Progenitor cell of endocrine pancreas (in vitro differentiated cells): ENCODE measurements around the gene IDH3B. TPM values are rescaled to one million over a fixed set of nuclear protein-coding genes. Genes with fewer than 3 reads are reported as not detected.

Source experiments
- DNase-seq: peaks from one replicate; pipeline ENCODE4 v3.0.0; 2021; ENCODE audit warnings: low spot score; ENCODE audit not compliant: unreplicated experiment
- H3K27ac Mint-ChIP-seq: 2 replicates; pipeline ENCODE4 v1.8.0; 2021; ENCODE audit warnings: mild to moderate bottlenecking, moderate library complexity, mixed read lengths
- H3K27me3 Mint-ChIP-seq: 2 replicates; pipeline ENCODE4 v1.8.0; 2021; ENCODE audit warnings: mixed read lengths
- H3K36me3 Mint-ChIP-seq: 2 replicates; pipeline ENCODE4 v1.8.0; 2022; ENCODE audit warnings: mixed read lengths; ENCODE audit not compliant: insufficient read depth
- H3K4me1 Mint-ChIP-seq: 2 replicates; pipeline ENCODE4 v1.8.0; 2021; ENCODE audit warnings: low read depth, mixed read lengths
- H3K4me3 Mint-ChIP-seq: 2 replicates; pipeline ENCODE4 v1.8.0; 2021; ENCODE audit warnings: low read depth, mild to moderate bottlenecking, moderate library complexity, mixed read lengths
- H3K9me3 Mint-ChIP-seq: 2 replicates; pipeline ENCODE4 v1.8.0; 2021; ENCODE audit warnings: low read depth, mixed read lengths
- total RNA-seq: library from RNA; stranded (reverse); gene quantifications from 2 replicates; pipeline ENCODE4 v1.2.1, GENCODE V29; 2021
- TF ChIP-seq, protein P1 (sequence below): fragments of 200-600 bp; sonication (generic); IDR thresholded peaks from one replicate; pipeline ENCODE4 v1.5.0; 2021; ENCODE audit warnings: antibody characterized with exemption, mild to moderate bottlenecking; ENCODE audit not compliant: unreplicated experiment

Gene IDH3B
- total RNA-seq, 1 donor from 2014 or later, result 98.9 TPM

DNA sequence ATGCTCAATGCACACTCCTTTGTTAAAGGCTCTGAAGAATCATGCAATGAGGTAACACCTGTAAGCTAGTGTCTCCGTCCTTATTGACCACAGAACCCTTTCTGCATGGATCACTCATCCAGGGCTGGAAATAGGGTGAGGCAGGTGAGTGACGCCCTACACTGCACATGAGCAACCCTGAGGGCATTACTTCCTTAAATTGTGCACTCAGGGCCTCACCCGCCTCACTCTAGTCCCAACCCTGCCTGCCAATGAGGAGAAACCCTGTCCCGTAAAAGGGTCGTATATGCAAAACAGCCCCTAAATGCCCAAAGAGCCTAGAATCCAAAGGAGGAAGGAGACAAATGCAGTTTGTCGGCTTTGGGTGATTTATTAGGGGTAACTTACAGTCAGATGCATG is 45.2 kb downstream of the IDH3B start:
- no peak for DNase-seq
- Mint-ChIP-seq H3K27ac (no peak overlapping the region), H3K9me3 (no peaks in the 10 kb centered on the region), H3K4me1 (no peaks in the 10 kb centered on the region), H3K36me3 (peaks cover 1% of the 10 kb centered on the region), H3K27me3 (peaks cover 49% of the 10 kb centered on the region), H3K4me3 (no peak overlapping the region)
- TF ChIP-seq, protein P1, sequence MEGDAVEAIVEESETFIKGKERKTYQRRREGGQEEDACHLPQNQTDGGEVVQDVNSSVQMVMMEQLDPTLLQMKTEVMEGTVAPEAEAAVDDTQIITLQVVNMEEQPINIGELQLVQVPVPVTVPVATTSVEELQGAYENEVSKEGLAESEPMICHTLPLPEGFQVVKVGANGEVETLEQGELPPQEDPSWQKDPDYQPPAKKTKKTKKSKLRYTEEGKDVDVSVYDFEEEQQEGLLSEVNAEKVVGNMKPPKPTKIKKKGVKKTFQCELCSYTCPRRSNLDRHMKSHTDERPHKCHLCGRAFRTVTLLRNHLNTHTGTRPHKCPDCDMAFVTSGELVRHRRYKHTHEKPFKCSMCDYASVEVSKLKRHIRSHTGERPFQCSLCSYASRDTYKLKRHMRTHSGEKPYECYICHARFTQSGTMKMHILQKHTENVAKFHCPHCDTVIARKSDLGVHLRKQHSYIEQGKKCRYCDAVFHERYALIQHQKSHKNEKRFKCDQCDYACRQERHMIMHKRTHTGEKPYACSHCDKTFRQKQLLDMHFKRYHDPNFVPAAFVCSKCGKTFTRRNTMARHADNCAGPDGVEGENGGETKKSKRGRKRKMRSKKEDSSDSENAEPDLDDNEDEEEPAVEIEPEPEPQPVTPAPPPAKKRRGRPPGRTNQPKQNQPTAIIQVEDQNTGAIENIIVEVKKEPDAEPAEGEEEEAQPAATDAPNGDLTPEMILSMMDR, result no peak

DNA sequence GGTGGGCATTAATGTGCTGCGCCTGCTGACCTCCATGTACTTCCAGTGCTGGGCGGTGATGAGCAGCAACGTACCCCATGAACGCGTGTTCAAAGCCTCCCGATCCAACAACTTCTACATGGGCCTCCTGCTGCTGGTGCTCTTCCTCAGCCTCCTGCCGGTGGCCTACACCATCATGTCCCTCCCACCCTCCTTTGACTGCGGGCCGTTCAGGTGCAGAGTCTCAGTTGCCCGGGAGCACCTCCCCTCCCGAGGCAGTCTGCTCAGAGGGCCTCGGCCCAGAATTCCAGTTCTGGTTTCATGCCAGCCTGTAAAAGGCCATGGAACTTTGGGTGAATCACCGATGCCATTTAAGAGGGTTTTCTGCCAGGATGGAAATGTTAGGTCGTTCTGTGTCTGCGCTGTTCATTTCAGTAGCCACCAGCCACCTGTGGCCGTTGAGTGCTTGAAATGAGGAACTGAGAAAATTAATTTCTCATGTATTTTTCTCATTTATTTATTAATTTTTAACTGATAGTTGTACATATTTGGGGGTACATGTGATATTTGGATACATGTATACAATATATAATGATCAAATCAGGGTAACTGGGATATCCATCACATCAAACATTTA is 46.8 kb downstream of the IDH3B start:
- no peak for DNase-seq
- no peaks in the 10 kb centered on the region for H3K9me3 Mint-ChIP-seq
- H3K27ac Mint-ChIP-seq, result peak overlapping the region; percentile 82
- H3K36me3 Mint-ChIP-seq, result peaks cover 1% of the 10 kb centered on the region
- no peaks in the 10 kb centered on the region for H3K4me1 Mint-ChIP-seq
- H3K27me3 Mint-ChIP-seq, result peaks cover 53% of the 10 kb centered on the region
- TF ChIP-seq, protein P1, result no peak
- no peak overlapping the region for H3K4me3 Mint-ChIP-seq

DNA sequence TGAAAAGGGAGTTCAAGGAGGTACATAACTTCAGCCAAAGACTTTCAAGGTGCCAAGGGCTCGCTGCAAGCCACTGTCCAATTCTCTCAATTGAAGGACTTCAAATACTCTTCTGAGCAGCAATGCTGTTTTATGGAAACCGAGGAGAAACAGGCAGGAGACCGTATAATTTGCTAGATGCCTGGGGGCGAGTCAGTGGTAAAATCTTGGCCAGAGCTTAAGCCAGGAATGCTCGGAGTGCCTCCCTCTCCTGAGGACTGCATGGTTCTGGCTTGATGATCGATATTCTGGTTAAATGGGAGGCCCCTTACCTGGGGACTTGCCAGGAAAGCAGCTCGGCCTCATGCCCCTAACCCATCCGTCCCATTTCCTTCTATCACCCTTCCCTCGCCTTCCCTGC is 47.4 kb downstream of the IDH3B start:
- H3K27me3 Mint-ChIP-seq, result peaks cover 55% of the 10 kb centered on the region
- peaks cover 1% of the 10 kb centered on the region for H3K36me3 Mint-ChIP-seq
- no peak for DNase-seq
- TF ChIP-seq, protein P1, result no peak
- H3K9me3 Mint-ChIP-seq, result no peaks in the 10 kb centered on the region
- no peak overlapping the region for H3K27ac Mint-ChIP-seq
- no peak overlapping the region for H3K4me3 Mint-ChIP-seq
- H3K4me1 Mint-ChIP-seq, result no peaks in the 10 kb centered on the region

DNA sequence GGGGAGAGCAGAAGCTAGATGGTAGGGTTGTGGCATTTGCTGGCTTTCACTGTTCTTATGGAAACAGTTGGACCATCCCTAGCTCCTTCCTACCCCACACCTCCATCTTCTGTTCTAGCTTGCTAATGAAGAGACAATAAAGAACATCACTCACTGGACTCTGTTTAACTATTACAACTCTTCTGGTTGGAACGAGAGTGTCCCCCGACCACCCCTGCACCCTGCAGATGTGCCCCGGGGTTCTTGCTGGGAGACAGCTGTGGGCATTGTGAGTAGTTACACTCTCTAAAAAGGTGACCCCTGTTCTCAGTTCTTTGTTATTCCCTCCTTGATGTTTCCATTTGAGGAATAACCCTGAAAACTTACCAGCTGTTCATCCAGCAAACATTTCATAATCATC is 51.9 kb downstream of the IDH3B start:
- no peak for DNase-seq
- H3K4me3 Mint-ChIP-seq, result no peak overlapping the region
- no peak overlapping the region for H3K27ac Mint-ChIP-seq
- H3K9me3 Mint-ChIP-seq, result peaks cover 4% of the 10 kb centered on the region
- H3K27me3 Mint-ChIP-seq, result peaks cover 44% of the 10 kb centered on the region
- peaks cover 1% of the 10 kb centered on the region for H3K36me3 Mint-ChIP-seq
- TF ChIP-seq, protein P1, result no peak
- no peaks in the 10 kb centered on the region for H3K4me1 Mint-ChIP-seq

DNA sequence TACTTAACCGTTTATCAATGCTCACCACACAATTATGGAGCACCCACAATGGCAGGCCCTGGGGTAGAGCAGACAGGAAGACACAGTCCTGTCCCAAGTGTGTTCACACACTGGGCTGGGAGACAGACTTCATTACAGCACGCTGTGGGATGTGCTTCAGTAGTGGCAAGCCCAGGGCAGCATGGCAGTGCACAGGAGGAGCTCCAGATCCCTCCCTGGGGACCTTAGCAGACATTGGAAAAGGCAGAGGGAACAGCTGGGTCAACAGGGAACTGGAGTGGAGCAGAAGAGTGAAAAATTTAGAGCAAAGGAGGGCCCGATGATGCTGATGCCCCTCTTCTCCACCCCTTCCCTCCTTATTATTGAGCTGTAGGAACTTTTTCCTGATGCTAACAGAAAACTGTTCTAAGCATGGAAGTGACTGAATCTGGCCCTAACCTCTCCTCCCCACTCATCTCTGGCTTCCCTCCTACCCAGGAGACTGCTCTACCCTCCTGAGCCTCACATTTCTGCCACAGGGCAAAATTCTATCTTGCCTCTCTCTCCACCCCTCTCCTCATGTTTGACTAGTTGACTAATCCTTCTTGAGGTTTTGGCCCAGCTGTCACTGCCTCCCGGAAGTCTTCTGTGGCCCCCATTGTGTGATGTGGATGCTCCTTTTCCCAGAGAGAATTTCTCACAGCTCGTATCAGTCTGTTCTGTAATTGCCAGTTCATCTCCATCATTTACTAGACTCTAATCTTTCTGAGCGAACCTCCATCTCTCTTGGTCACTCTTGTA is 52.9 kb downstream of the IDH3B start:
- Mint-ChIP-seq H3K36me3 (peaks cover 1% of the 10 kb centered on the region), H3K4me1 (no peaks in the 10 kb centered on the region), H3K4me3 (no peak overlapping the region), H3K27me3 (peaks cover 37% of the 10 kb centered on the region), H3K27ac (no peak overlapping the region), H3K9me3 (peaks cover 6% of the 10 kb centered on the region)
- DNase-seq, result no peak
- TF ChIP-seq, protein P1, result no peak
